GM21717 (cell line): ENCODE results near the gene MBNL1.
"Not testable (repeated sequence)": the region's sequence is repeated elsewhere in the genome, so short reads cannot be mapped to it uniquely, and the experiment has no call there.

Experiments used
- ATAC-seq: cut with Tn5 transposase; IDR thresholded peaks from one replicate; pipeline ENCODE4 v1.9.1; 2021; ENCODE audit warnings: mild to moderate bottlenecking, moderate library complexity; ENCODE audit not compliant: unreplicated experiment

The MBNL1 gene

DNA sequence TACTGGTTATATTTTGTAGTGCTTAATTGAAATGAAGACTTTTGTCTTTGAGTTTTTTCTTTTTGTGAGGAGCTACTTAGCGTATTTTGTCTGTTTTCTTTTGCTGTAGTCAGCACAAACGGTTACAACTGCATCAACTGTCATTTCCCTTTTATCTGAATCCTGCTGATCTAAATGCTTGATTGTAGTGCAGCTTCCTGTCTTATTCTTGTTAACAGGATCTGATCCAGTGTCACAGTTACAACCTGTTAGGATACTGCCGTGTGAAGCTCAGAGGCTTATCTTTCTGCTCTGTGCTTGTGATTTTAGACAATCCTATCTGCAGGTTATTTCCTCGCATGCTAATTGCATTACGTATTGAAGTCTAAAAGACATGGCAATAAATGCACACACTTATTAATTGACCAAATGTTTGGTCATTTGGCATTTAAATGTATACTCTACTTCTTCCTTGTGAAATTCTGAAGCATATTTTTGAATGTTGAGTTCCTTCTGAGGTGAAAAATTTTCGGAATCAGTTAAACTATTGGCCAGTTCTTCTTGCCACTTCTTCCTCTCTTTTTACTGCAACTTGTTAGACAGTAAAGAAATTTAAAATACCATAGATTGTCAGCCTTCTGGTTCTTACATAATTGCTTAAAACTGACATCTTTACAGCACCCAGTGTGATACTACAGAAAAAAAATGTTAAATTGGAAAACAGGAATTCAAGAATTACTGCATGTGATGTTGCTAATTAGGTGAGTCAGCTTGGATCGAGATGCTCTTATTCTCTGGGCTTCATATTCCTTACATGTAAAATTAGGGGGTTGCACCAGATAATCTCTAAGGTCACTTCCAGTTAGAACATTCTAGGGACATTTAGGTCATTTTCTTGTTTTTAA, 168.2 kb downstream of the MBNL1 start:
- no peak for ATAC-seq

DNA sequence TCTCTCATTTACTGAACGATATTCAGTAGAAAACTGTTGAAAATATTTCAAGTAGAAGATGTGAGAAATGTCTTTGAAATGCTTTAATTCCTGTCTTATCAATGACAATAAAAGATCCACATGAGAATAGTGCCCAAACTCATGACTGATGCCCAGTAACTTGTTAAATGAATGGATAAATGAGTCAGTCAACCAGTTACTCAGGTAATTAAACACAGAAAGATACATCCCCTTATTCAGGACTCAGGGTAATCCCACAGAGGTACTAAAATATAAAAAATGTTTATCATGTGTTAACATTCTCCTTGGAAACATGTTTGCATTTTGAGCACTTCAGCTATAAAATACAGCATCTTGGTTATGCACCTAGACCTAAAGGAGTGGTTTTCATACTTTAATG, 169.5 kb downstream of the MBNL1 start:
- ATAC-seq, result no peak

DNA sequence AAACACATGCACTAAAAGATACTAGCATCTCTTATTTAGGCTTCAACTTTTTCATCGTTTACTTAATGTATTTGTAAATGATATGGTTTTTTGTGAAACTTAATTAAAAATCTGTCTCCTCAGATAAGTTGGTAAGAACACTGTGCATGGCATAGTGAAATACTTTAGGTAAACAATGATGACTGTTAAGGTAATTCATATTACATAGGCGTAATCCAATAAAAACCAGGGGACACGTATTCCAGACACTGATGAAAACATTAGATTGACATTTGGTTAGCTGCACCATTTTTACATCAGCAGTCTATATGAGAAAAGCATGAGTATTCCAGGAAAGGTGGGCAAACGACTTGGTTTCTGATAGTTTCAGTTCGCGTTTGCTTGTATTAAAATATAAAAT, 170.0 kb downstream of the MBNL1 start:
- ATAC-seq, result no peak

DNA sequence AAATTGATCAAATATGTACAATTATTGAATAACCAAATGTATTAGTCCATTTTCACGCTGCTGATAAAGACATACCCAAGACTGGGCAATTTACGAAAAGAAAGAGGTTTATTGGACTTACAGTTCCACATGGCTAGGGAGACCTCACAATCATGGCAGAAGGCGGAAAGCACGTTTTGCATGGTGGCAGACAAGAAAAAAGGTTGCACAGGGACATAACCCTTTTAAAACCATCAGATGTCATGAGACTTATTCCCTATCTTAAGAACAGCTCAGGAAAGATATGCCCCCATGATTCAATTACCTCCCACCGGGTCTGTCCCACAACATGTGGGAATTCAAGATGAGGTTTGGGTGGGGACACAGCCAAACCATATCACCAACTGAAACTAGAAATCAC, 171.5 kb downstream of the MBNL1 start:
- not testable (repeated sequence) for ATAC-seq

DNA sequence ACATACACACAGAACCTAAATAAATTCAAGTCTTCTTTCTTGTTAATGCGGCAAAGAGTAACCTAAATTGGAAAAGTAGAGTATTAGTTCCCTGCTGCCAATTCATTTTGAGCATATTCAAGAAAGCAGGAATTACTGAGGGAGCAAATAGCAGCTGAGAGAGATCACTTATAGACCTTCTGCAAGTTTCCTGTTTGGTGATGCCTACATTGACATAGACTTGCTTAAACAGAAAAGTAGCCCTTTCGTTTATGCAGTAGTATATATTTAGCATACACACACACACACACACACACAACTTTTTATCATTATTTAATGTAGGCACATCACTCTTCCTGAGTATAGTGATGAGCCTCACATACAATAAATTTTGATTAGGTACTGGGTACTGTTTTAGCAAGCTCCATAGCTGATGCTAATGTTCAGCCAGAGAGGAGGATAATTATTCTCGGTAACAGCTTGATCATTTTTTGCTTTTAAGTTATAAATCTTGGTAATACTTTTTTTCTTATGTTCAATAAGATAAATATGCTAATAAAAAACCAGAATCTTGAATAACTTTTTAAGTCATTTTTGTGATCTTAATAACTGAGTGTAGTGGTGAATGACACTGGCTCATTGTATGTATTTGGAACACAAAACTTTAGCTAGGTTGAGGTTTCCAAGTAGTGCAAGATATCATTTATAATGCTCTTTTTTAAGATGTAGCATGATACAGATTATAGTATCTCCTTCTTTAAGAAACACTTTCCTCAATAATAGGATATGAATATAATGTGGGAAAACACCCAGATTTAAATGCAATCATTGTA, 174.7 kb downstream of the MBNL1 start:
- ATAC-seq, result no peak

DNA sequence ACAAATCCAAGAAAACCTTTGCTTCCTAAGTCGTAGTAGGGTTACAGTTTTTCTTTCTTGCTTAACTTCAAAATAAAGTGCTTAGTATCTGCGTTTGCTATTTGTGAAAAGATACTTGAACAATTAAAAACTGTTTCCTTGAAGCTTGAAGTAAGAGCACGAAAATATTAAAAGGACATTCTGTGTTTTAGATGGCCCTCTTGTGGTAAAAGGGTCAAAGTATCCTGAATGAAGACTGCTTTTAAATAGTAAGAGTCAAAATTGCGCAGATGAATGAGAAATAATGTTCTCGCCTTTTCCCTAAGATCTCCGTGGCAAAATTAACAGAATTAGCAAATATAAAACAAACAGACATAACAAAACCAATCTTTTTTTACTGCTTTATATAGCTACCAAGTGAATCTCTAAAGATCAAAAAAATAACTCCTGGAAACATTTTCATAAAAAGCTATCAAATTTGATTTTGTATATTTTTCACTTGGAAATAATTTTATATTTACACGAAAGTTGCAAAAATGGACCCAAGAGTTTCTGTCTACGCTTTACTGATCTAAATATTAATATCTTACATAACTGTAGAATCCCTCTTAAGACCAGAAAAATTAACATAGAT, 175.4 kb downstream of the MBNL1 start:
- no peak for ATAC-seq

DNA sequence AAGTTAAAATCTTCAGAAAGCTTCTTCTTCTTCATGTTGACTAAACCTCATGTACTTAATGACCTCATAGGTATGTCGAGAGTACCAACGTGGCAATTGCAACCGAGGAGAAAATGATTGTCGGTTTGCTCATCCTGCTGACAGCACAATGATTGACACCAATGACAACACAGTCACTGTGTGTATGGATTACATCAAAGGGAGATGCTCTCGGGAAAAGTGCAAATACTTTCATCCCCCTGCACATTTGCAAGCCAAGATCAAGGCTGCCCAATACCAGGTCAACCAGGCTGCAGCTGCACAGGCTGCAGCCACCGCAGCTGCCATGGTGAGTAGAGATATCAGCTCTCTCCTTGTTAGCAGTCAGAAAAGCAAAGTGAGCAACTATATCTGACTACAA, 176.5 kb downstream of the MBNL1 start:
- ATAC-seq, result no peak

DNA sequence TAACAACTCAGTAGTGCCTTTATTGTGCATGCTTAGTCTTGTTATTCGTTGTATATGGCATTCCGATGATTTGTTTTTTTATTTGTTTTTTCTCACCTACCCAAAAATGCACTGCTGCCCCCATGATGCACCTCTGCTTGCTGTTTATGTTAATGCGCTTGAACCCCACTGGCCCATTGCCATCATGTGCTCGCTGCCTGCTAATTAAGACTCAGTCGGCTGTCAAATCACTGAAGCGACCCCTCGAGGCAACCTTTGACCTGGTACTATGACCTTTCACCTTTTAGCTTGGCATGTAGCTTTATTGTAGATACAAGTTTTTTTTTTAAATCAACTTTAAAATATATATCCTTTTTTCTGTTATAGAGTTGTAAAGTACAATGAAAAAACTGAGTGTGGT, 177.8 kb downstream of the MBNL1 start:
- ATAC-seq, result no peak

DNA sequence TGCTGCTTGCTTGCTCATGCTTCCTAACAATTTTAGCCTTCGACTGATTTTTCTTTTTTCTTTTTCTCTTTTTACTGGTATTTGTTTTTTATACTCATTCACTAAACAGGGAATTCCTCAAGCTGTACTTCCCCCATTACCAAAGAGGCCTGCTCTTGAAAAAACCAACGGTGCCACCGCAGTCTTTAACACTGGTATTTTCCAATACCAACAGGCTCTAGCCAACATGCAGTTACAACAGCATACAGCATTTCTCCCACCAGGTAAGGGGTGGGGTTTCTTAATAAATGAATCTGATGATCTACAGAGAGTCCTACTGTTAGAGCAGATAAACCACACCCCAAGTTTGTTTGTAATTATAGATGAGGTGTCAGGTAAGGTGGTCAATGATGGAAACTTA, 178.8 kb downstream of the MBNL1 start:
- no peak for ATAC-seq

DNA sequence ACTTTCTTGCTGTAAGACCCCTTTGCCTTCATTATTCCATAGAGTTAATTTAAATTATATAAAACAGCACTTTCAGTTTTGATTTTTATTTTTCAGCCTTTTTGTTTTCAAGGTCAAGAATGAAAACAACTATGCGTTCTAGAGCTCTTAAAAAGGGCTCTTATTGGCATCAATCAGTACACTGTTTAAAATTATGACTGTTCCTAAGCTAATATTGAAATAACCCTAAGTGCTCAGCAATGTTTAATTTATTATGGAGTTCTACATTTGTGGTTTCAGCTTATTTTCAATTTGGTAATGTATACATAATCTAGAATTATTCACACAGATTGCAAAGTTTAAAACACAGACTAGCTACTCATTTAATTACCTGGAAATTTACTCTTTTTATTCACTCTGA, 179.4 kb downstream of the MBNL1 start:
- ATAC-seq, result no peak

DNA sequence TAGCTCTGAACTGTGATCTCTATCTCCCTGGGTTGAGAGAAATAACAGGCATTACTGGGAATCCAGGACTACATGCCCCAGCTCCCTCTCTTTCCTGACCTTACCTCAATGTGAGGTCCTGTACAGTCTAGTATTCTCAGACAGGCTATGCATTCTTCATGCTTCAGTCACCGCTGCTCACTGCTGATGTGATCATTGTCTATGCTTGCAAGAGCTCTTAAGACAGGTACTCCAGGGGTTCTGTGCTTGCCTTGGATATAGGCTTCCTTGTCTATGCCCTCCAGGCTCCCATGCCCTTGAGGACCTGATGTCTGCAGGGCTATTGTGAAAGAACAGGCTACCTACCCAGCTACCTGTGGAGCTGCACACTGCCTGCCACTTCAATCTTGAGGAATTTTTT, 183.6 kb downstream of the MBNL1 start:
- no peak for ATAC-seq

DNA sequence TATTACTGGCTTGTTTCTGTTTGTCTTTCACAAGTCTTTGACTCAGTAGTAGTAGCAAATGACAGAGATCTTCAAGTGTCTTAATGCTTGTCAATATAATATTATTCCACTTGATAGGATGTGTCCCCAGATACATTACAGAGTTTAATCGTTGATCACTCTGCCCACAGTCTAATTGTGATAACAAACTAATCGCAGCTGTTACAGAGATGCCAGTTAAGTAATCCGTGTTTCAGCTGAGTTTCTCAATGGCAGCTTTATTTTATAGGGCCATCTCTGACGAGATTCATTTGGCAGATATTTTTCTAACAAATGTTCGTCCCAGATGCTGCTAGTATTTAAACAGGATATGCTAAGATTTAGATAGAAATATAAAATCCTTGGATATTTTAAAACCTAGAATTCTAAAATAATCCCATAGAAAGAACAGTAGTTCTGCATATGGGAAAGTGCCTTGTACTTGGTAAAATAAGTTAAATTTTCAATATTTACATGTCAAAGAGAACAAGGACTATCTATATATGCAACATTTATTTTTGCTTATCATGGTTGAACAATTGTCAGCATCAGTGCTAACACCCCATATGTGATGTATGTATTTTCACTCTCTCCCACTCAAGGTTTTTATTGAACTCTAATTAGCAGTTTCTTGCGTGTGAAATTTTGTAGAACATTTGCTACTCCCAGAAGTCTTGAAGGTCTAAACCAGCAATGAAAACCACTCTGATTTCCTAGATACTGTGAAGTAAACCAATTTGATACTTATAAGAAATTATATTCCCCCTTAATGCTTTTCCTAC, 185.5 kb downstream of the MBNL1 start:
- ATAC-seq, result no peak

DNA sequence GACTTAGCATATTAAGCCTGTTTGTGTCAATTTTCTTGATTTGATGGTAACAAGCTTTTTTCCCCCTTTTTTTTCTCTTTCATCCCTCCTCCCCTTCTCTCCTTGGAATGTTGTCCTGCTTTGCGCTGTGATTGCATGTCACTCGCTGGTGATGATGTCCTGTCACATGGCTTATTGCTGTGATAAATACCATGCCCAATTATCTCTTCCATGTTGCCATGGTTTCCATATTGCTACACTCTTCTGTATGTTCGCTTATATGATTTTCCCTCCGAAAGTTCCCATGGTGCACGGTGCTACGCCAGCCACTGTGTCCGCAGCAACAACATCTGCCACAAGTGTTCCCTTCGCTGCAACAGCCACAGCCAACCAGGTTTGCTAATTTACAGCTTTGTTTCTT, 187.3 kb downstream of the MBNL1 start:
- ATAC-seq, result no peak

DNA sequence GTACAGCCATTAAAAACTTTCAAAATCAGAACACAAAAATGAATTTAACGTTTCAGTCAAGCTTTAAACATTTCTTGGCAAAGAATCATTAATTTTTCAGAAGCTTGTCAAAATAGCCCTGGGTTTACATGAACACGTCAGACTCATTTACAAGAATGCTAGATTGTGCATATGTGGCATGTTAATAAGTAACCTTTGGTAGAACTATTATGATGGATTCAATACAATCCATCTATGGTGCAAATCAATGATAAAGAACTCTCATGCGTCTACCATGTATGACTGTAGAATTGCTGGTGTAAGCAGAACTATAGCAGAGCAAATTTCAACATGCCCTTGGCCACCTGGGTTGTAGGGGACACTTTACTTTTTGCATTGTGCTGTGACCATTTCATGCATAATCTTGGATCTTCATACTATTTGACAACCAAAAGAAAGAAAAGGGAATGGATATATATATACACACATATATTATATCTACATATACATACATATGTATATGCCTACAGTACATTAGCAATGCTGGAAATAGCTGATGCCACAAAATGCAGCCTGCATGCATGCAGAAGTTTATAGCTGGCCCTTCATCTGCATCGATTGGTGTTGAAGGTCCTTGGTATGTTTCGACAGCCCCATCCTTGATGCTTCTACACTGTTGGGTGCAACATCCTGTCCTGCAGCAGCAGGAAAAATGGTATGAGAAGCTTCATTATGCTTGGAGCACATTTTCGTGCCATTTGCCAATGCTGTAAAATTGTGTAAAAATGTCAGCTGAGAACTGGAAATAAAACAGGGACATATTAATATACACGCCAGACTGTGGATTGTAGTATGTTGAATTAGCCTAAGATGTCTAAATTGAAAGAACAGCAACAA, 189.0 kb downstream of the MBNL1 start:
- ATAC-seq, result no peak

DNA sequence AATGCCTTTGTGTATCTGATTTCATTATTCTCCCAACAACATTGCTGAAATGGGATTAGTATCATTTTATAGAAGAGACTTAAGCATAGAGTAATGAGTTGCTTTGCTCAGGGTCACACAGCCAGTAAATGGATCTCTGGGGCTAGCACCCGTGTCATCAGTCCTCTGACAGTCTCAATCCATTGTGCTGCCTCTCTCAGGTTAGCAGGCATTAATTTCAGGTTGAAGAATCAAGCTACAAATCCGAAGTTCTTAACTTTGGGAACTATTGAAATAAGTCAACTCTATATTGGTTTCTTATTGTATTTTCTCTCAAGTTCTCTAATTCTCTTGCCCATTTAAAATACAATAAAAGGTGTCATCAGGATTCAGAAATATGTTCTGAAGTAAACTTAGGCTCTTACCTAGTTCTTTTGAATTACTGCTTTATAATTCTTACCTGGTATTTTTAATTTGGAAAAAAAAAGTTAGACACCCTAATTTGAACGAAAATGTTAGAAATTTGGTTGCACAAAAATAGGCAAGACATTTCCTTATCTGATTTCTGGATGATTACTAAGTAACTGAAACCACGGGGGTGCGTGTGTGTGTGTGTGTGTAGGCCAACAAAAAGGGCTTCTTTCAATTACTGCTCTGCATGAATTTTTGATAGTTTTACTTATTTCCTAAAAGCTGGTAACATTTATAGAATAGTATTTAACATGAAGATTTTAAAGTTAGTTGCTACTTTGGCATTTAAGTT, 189.8 kb downstream of the MBNL1 start:
- ATAC-seq, result no peak

DNA sequence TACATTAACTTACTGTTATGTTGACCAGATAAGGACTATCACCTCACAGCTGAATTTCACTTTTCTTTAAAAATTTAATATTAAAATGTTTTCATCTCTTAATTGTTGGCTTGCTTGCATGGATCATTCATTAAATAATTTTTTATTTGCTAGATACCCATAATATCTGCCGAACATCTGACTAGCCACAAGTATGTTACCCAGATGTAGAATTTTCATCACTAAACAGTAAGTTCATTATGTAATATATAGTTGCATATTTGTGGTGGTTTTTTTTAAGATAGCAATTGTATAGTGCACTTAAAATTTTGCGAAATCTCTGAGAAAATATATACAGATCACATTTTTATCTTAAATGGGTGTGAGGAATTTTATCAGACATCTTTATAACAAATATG, 190.4 kb downstream of the MBNL1 start:
- ATAC-seq, result no peak

DNA sequence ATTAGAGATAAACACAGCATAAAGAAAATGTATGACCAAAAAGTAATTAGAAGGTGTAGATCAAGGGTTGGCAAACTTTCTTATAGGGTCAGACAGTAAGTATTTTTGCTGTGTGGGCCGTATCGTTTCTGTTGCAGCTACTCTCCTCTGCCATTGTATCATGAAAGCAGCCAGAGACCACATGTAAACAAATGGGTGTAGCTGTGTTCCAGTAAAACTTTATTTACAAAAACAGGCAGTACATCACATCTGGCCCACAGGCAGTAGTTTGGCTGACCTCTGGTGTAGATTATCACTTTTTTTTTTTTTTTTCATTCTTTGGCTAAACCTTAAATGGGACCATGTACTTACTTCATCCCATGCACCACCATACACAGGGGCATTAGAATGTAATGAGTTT, 190.8 kb downstream of the MBNL1 start:
- ATAC-seq, result no peak

DNA sequence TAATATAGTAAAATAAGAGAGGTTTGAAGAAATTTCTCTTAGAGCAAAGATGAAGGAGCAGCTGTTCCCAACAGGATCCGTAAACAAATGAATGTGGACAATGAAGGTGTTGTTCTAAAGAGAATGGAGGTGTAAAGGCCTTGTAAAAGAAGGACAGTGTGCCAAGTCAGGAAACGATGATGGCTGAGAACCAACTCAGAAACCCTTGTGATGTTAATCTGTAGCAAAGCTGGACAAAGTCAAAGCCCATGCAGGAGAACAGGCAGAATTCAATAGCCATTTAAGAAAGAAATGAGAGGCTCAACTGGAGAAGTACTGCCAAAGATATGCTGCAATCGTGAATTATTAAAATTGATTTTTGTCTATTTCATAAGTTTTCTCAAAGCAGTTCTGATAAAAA, 192.2 kb downstream of the MBNL1 start:
- ATAC-seq, result no peak

DNA sequence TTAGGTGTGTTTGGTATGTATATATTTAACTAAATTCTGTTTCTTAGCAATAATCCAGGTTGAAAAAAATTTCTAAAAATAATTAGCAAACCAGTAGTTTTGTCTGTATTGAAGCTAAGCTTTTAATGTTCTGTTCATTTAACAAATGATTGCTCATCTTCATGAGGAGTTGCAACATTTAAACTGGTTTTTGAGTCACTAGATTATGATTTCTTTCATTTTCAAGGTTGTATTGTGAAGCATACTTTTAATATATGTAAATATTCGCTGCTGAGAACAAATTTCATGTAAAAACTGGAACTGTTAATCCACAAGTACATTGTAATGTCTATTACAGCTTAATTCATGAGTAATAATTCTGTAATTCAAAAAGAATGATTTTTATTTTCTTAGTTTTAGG, 192.7 kb downstream of the MBNL1 start:
- ATAC-seq, result no peak
